Measurements from ENCODE around the gene KAT8.
"Not testable (repeated sequence)": the region's sequence is repeated elsewhere in the genome, so short reads cannot be mapped to it uniquely, and the experiment has no call there.

KAT8 gene

DNA sequence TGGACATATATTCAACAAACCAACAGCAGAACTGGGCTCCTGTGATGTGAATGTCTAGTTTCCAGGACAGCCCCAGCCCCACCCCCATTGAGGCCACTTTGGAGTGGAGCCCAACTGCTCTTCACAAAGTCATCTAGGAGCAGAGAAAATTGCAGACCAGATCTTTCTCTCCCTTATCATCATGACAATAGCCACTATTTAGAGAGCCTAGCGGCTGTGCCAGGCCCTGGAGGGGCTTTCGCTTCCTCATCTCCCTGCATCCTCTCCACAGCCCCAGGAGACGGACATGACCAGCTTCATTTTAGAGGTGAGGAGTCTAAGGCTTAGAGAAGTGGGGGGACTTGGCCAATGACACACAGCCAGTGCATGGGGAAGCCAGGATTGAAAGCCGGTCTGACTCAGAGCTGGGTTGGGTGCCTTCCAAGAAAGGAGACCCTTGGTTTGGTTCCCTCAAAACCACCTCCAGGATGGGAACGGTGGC, 16.7 kb downstream of the KAT8 start:
- peaks cover 22% of the 10 kb centered on the region for H3K4me1 ChIP-seq (ENCODE audit: control insufficient read depth, insufficient read depth, low read length)
- peaks cover 13% of the 10 kb centered on the region for H3K36me3 ChIP-seq (ENCODE audit: control insufficient read depth, insufficient read depth, low read length)
- H3K27me3 ChIP-seq (ENCODE audit: control insufficient read depth, insufficient read depth, low read length), result no peaks in the 10 kb centered on the region
- DNase-seq (ENCODE audit: low read depth, low spot score), result no peak
- no peak overlapping the region for H3K27ac ChIP-seq (ENCODE audit: low read length)
- no CpG with 5 or more reads among the region's 5 CpGs for WGBS (ENCODE audit: insufficient coverage, insufficient read length)
- peak overlapping the region; percentile 65; the same call in 1 of the 2 replicates for H3K4me3 ChIP-seq (ENCODE audit: low read length)
- no peaks in the 10 kb centered on the region for H3K9me3 ChIP-seq (ENCODE audit: control insufficient read depth, insufficient read depth, low read length)

DNA sequence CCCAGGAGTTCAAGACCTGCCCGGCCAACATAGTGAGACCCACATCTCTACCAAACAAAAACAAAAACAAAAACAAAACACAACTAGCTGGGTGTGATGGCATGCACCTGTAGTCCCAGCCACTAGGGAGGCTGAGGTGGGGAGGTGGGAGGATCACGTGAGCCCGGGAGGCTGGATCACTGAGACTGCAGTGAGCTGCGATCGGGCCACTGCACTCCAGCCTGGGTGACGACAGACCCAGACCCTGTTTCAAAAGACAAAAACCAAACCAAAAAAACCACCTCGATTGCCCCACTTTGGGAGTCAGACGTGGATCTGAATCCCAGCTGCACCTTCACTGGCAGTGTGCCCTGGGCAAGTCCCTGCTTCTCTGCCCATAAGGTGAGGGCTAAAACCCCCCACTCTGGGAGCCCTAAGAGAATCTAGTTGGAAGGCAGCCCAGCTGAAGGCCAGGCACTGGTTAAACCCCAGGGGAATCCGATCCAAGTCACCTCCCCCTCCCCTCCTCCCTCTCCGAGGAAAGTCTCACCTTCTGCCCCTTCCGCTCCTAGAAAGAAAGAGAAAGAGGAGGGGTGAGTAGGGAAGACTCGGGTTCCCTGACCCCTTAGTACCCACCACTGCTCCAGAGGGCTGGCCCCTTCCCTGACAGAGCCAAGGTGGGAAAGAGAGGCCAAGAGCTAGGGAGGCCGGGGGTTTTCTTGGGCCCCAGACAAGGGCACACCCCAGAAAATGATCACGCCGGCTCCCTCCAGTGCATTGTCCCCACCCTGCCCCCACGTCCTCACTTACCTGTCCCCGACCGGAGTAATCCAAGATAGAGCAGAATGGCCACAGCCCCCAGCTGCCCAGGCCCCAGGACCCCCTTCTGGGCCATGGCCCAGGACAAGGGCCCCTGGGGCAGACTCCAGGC, 17.4 kb downstream of the KAT8 start:
- H3K27ac ChIP-seq (ENCODE audit: low read length), result no peak overlapping the region
- no peak for DNase-seq (ENCODE audit: low read depth, low spot score)
- H3K4me1 ChIP-seq (ENCODE audit: control insufficient read depth, insufficient read depth, low read length), result peaks cover 25% of the 10 kb centered on the region
- no CpG with 5 or more reads among the region's 18 CpGs for WGBS (ENCODE audit: insufficient coverage, insufficient read length)
- H3K36me3 ChIP-seq (ENCODE audit: control insufficient read depth, insufficient read depth, low read length), result peaks cover 13% of the 10 kb centered on the region
- peak overlapping the region; percentile 65 for H3K4me3 ChIP-seq (ENCODE audit: low read length)
- H3K9me3 ChIP-seq (ENCODE audit: control insufficient read depth, insufficient read depth, low read length), result no peaks in the 10 kb centered on the region
- no peaks in the 10 kb centered on the region for H3K27me3 ChIP-seq (ENCODE audit: control insufficient read depth, insufficient read depth, low read length)

DNA sequence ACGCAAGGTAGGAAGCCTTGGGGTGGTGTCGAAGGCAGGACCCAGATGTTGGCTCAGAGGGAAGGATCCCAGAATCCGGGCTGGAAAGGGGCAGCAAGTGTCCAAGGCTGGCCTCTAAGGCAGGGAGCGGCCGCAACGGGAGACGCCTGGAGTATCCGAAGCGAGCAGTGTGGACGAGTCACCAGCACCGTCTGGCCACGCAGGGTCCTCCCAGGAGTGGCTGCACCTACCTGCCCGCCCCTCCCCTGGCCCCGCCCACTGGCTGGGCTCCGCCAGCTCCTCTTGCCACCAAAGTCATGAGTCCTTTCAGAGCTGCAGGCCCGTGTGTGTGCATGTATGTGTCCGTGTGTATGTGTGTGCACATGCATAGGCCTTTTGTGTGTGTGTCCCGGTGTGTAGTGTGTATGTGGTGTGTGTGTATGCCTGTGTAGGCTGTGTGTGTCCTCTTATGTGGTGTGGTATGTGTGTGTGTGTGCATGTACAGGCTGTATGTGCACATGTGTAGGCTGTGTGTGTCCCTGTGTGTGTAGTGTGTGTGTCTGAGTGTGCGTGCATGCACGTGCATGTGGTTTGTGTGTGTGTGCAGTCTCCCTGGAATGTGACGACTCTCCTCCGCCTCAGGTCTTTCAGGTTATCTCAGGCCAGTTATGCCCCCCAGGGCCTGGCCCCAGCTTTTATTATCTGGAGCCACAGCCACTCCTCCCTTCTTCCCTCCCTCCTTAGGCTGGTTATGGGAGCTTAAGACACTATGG, 18.2 kb downstream of the KAT8 start, which contains the start of gene PRSS8:
Gene PRSS8 (minus strand): TSS at position 193 of the 752 bp plus-strand sequence. CDS start 229 bp downstream, outside the sequence.
- WGBS (ENCODE audit: insufficient coverage, insufficient read length), result no CpG with 5 or more reads among the region's 22 CpGs
- peak within 1 kb of the TSS; percentile 65 for H3K4me3 ChIP-seq (ENCODE audit: low read length)
- no peaks in the 10 kb centered on the region for H3K27me3 ChIP-seq (ENCODE audit: control insufficient read depth, insufficient read depth, low read length)
- H3K27ac ChIP-seq (ENCODE audit: low read length), result no peak within 1 kb of the TSS
- no peaks in the 10 kb centered on the region for H3K9me3 ChIP-seq (ENCODE audit: control insufficient read depth, insufficient read depth, low read length)
- no peak for DNase-seq (ENCODE audit: low read depth, low spot score)
- H3K4me1 ChIP-seq (ENCODE audit: control insufficient read depth, insufficient read depth, low read length), result peaks cover 20% of the 10 kb centered on the region
- peaks cover 13% of the 10 kb centered on the region for H3K36me3 ChIP-seq (ENCODE audit: control insufficient read depth, insufficient read depth, low read length)

DNA sequence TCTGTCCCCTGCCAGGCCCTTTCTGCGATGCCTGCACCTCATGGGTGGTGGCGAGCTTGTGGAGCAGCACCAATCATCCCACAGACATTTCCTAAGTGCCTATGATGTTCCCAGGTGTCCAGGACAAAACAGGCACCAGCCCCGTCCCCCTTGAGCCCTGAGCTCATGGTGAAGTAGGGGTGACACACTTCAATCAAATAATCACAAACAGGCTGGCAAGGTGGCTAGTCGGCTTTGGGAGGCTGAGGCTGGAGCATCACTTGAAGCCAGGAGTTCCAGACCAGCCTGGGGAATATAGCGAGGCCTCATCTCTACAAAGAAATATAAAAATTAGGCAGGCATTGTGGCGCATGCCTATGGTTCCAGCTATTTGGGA, 18.8 kb downstream of the KAT8 start:
- no CpG with 5 or more reads among the region's 6 CpGs for WGBS (ENCODE audit: insufficient coverage, insufficient read length)
- Histone ChIP-seq H3K9me3 (ENCODE audit: control insufficient read depth, insufficient read depth, low read length) (no peaks in the 10 kb centered on the region), H3K36me3 (ENCODE audit: control insufficient read depth, insufficient read depth, low read length) (peaks cover 13% of the 10 kb centered on the region), H3K27me3 (ENCODE audit: control insufficient read depth, insufficient read depth, low read length) (no peaks in the 10 kb centered on the region), H3K4me3 (ENCODE audit: low read length) (no peak overlapping the region), H3K27ac (ENCODE audit: low read length) (no peak overlapping the region), H3K4me1 (ENCODE audit: control insufficient read depth, insufficient read depth, low read length) (peaks cover 19% of the 10 kb centered on the region)
- DNase-seq (ENCODE audit: low read depth, low spot score), result no peak

DNA sequence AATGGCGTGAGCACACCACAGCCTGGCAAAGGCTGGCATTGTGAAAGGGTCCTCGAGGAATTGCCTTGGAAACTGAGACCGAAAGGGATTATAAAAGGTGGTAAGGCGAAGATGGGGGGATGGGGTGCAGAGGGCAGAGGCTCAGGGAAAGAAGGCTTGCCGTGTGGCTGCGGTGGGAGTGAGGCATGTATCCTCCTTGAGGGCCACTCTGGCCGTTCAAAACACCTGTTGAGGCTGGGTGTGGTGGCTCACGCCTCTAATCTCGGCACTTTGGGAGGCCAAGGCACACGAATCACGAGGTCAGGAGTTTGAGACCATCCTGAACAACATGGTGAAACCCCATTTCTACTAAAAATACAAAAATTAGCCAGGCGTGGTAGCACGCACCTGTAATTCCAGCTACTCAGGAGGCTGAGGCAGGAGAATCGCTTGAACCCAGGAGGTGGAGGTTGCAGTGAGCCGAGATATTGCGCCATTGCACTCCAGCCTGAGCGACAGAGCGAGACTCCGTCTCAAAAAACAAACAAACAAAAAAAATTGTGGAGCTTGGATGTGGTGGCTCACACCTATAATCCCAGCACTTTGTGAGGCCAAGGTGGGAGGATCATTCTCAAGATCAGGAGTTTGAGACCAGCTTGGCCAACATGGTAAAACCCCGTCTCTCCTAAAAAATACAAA, 19.5 kb downstream of the KAT8 start:
- H3K4me1 ChIP-seq (ENCODE audit: control insufficient read depth, insufficient read depth, low read length), result peaks cover 20% of the 10 kb centered on the region
- DNase-seq (ENCODE audit: low read depth, low spot score); H3K27ac ChIP-seq (ENCODE audit: low read length); H3K36me3 ChIP-seq (ENCODE audit: control insufficient read depth, insufficient read depth, low read length); H3K27me3 ChIP-seq (ENCODE audit: control insufficient read depth, insufficient read depth, low read length); H3K9me3 ChIP-seq (ENCODE audit: control insufficient read depth, insufficient read depth, low read length); H3K4me3 ChIP-seq (ENCODE audit: low read length): not testable (repeated sequence)
- WGBS (ENCODE audit: insufficient coverage, insufficient read length), result no CpG with 5 or more reads among the region's 20 CpGs

DNA sequence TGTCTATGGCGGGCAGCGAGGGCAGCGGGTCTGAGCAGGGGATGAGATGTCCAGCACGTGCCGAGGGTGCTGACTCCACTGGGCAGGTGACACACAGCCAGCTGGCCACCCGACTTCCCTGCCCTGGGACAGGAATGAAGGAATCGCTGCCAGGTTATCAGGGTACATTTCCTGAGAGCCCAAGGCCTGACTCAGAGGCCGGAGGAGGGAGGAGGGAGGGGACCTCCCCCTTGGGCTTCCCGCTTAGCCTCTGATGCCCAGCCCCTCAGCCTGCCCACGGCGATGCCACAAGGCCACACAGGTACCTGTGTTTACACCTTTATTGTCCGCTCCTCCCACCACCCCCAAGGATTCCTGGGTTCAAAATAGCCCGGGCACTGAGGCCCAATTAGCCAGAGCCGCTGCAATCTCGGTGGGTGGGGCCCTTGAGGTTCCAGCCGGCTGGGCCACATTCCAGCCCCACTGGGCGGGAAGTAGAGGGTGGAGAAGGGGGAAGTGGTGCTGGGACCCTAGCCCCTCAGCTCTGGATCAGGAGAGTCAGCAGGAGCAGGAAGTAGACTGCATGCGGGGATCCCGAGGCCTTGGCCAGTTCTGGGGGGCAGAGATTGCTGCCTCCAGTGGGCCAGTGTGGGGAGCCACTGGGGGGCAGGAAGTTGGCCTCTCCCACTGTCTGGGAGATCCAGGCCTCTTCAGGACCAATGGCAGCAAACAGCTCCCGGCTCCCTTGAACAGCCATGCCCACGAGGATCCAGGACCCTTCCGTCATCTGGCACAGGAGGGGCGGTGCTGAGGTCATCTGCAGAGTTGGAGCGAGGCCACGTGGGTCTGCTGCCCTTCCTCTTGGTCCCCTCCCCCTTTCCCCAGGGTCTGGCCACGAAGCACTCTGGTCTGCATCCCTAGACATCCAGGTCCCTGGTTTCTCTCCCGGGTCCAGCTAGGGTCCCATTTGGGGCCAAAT, 21.4 kb downstream of the KAT8 start:
- DNase-seq (ENCODE audit: low read depth, low spot score), result no peak
- H3K4me3 ChIP-seq (ENCODE audit: low read length), result no peak overlapping the region
- peaks cover 21% of the 10 kb centered on the region for H3K4me1 ChIP-seq (ENCODE audit: control insufficient read depth, insufficient read depth, low read length)

DNA sequence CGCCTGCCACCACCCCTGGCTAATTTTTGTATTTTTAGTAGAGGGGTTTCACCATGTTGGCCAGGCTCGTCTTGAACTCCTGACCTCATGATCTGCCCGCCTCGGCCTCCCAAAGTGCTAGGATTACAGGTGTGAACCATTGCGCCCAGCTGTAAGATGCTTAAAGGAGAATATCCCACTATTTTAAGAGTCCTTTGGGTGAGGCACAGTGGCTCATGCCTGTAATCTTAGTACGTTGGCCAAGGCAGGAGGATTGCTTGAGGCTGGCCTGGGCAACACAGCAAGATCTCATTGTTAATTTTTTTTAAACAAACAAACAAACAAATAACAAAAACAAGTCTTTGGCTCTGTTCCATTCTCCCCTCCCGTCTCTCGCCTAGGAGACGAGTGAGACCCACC, 23.6 kb downstream of the KAT8 start:
- whole genome bisulfite sequencing (ENCODE audit: insufficient coverage, insufficient read length), result no CpG with 5 or more reads among the region's 9 CpGs
- peaks cover 18% of the 10 kb centered on the region for H3K4me1 ChIP-seq (ENCODE audit: control insufficient read depth, insufficient read depth, low read length)
- H3K27ac ChIP-seq (ENCODE audit: low read length); H3K27me3 ChIP-seq (ENCODE audit: control insufficient read depth, insufficient read depth, low read length); H3K4me3 ChIP-seq (ENCODE audit: low read length); DNase-seq (ENCODE audit: low read depth, low spot score); H3K36me3 ChIP-seq (ENCODE audit: control insufficient read depth, insufficient read depth, low read length); H3K9me3 ChIP-seq (ENCODE audit: control insufficient read depth, insufficient read depth, low read length): not testable (repeated sequence)

More for the DNA sequence above, 21.4 kb downstream of the KAT8 start:
- Histone ChIP-seq H3K27me3 (ENCODE audit: control insufficient read depth, insufficient read depth, low read length) (no peaks in the 10 kb centered on the region), H3K9me3 (ENCODE audit: control insufficient read depth, insufficient read depth, low read length) (no peaks in the 10 kb centered on the region), H3K27ac (ENCODE audit: low read length) (no peak overlapping the region), H3K36me3 (ENCODE audit: control insufficient read depth, insufficient read depth, low read length) (no peaks in the 10 kb centered on the region)
- no CpG with 5 or more reads among the region's 27 CpGs for WGBS (ENCODE audit: insufficient coverage, insufficient read length)

DNA sequence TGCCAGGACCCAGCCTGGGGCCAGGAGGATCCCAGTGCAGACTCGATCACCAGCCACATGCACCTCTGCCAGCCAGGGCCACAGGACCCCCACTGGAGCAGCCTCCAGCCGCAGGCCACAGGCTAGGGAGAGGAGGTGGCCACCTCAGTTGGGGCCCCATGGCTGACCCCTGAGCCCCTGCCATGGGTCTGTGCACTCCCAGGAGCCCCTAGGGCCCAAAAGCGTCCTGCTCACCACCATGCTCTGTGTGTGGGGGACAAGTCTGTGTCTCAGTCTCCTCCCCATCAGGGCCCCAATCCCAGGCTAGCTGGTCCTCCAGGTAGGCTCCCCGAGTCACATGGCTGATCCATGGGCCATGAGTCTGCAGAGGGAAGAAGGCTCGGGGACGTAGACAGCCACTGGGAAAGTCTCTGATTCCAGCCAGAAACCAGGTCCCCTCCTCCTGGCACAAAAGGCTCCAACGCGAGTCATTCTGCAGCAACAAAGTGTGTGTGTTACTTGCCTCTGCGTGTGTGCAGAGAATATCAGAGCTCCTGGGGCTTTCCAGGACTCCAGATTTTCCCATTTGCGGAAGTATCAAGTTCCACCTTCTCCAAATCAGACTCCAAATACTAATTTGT, 24.1 kb downstream of the KAT8 start:
- Histone ChIP-seq H3K36me3 (ENCODE audit: control insufficient read depth, insufficient read depth, low read length) (no peaks in the 10 kb centered on the region), H3K9me3 (ENCODE audit: control insufficient read depth, insufficient read depth, low read length) (no peaks in the 10 kb centered on the region), H3K4me1 (ENCODE audit: control insufficient read depth, insufficient read depth, low read length) (peaks cover 18% of the 10 kb centered on the region), H3K27ac (ENCODE audit: low read length) (no peak overlapping the region), H3K4me3 (ENCODE audit: low read length) (no peak overlapping the region), H3K27me3 (ENCODE audit: control insufficient read depth, insufficient read depth, low read length) (no peaks in the 10 kb centered on the region)
- WGBS (ENCODE audit: insufficient coverage, insufficient read length), result no CpG with 5 or more reads among the region's 10 CpGs
- DNase-seq (ENCODE audit: low read depth, low spot score), result no peak

Data from iPS DF 6.9 (cell line).